ENCODE results near the gene CORT. TPM values are rescaled to one million over a fixed set of nuclear protein-coding genes. Genes with fewer than 3 reads are reported as not detected.
A peak's percentile ranks its signal among the peaks of the same experiment; 100 is the strongest.
"Not testable (repeated sequence)": the region's sequence is repeated elsewhere in the genome, so short reads cannot be mapped to it uniquely, and the experiment has no call there.

Gene CORT, protein sequence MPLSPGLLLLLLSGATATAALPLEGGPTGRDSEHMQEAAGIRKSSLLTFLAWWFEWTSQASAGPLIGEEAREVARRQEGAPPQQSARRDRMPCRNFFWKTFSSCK
- total RNA-seq, result not detected
- long read RNA-seq, result 0 reads

DNA sequence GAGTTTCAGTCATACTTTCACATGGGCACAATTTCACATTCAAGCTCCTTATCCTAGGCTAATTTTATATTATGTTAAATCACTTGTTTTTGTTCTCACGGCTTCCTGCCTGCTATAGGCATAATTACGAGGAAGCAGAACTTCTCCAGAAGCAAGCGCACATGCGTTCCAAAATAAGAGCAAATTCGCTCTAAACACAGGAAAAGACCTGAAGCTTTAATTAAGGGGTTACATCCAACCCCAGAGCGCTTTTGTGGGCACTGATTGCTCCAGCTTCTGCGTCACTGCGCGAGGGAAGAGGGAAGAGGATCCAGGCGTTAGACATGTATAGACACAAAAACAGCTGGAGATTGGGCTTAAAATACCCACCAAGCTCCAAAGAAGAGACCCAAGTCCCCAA is at the start of gene CORT:
TSS of gene CORT (plus strand) at position 281 of the 400 bp plus-strand sequence. CDS start 193 bp downstream, outside the sequence.
- DNase-seq (ENCODE audit: low spot score), result no peak
- intact Hi-C loops (cut with DNase I), result no loop called here

- intact Hi-C loops (cut with DNase I), result no loop called here
- no peak for DNase-seq (ENCODE audit: low spot score)
These were observed 48.5 kb upstream of the CORT start for GRCh38 chr1:10401281-10401680.

DNA sequence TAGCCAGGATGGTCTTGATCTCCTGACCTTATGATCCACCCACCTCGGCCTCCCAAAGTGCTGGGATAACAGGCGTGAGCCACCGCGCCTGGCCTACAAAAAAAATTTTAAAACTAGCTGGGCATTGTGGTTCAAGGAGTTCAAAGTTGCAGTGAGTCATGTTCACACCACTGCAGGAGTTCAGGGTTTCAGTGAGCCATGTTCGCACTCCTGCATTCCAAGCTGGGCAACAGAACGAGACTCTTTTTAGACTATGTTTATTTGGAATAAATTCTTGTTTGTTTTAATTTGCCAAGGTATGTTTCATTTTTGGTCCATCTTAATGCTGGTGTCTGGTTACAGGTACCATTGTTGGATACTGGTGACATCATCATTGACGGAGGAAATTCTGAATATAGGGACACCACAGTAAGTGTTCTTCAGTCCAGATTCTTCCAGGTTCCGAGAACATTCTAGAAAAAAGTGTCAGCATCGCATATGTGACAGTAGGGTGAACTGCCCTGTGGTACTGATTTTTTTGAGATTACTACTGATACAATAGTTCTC is 47.0 kb upstream of the CORT start:
- intact Hi-C loops (cut with DNase I), result no loop called here
- no peak for DNase-seq (ENCODE audit: low spot score)

DNA sequence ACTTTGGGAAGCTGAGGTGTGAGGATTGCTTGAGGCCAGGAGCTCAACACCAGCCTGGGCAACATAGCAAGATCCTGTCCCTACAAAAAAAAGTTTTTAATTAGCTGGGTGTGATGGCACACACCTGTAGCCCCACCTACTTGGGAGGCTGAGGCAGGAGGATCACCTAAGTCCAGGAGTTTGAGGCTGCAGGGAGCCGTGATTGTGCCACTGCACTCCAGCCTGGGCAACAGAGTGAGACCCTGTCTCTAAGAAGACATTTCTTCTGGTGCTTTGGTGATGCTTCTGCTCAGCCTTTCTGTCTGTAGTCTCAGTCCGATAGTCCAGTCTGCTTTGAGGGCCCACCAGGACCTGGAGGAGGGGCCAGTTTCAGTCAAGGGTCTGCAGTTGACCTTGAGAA is 42.6 kb upstream of the CORT start:
- intact Hi-C loops (cut with DNase I), result no loop called here
- DNase-seq (ENCODE audit: low spot score), result no peak

- intact Hi-C loops (cut with DNase I), result no loop called here
- peak; percentile 81 for DNase-seq (ENCODE audit: low spot score)
These were observed 34.5 kb upstream of the CORT start for GRCh38 chr1:10415211-10415930.

DNA sequence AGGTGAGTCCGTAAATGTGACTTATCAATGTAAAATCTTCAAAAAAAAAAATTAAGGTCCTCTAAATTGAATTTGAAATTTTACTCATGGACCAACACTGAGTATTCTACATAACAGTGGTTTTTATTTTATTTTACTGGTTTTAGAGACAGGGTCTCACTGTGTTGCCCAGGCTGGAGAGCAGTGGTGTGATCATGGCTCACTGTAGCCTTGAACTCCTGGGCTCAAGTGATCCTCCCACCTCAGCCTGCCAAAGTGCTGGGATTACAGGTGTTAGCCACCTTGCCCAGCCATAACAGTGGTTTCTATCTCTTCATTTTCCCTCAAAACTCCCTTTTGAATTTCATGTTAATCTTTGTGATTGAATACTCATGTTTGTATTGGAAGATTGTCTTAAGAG is 33.9 kb upstream of the CORT start:
- intact Hi-C loops (cut with DNase I); DNase-seq (ENCODE audit: low spot score): not testable (repeated sequence)

DNA sequence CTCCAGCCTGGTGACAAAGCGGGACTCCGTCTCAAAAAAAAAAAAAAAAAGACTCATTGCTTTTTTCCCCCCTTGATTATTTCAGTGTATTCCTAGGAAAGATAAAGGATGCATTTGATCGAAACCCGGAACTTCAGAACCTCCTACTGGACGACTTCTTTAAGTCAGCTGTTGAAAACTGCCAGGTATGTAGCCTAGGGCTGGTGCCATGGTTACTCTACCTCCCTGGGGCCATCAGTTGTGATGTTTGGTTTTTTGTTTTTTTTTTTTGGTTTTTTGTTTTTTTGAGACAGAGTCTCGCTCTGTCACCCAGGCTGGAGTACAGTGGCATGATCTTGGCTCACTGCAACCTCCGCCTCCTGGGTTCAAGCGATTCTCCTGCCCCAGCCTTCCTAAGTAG is 31.1 kb upstream of the CORT start:
- DNase-seq (ENCODE audit: low spot score); intact Hi-C loops (cut with DNase I): not testable (repeated sequence)

DNA sequence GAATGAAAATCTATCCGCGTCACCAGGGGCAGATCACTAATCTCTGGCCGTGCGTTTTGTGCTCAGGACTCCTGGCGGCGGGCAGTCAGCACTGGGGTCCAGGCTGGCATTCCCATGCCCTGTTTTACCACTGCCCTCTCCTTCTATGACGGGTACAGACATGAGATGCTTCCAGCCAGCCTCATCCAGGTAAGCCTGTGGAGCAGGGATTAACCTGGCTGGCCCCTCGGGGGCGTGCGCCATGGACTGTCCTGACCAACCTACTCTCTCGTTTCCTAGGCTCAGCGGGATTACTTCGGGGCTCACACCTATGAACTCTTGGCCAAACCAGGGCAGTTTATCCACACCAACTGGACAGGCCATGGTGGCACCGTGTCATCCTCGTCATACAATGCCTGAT is 30.5 kb upstream of the CORT start:
- no peak for DNase-seq (ENCODE audit: low spot score)
- intact Hi-C loops (cut with DNase I), result no loop called here

GRCh38 chr1:10421637-10422036 is 28.2 kb upstream of the CORT start:
- DNase-seq (ENCODE audit: low spot score), result no peak
- intact Hi-C loops (cut with DNase I), result loop anchor here (10.0 kb wide), 2 partner anchors 477 to 547 kb away; partner anchors contain the start of genes LZIC and NMNAT1

DNA sequence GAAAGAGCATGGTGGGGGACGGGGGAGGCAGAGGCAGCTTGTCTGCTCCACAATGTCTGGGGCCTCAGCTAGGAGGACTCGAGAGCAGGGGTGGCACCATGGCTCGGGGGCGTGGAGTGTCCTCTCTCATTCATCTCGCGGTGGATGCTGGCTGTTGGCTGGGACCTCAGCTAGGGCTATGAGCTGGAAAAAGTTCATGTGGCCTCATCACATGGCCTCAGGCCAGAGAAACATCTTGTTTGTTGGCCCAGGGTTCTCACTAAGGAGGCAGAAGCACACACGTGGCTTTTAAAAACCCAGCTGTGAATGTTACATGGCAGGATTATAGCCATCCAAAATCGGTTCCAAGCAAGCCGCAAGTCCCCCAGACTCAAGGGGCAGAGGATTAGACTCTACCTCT is 25.8 kb upstream of the CORT start:
- no peak for DNase-seq (ENCODE audit: low spot score)
- intact Hi-C loops (cut with DNase I), result loop anchor here (10.0 kb wide), 2 partner anchors 479 to 549 kb away; partner anchors contain the start of genes LZIC and NMNAT1

DNA sequence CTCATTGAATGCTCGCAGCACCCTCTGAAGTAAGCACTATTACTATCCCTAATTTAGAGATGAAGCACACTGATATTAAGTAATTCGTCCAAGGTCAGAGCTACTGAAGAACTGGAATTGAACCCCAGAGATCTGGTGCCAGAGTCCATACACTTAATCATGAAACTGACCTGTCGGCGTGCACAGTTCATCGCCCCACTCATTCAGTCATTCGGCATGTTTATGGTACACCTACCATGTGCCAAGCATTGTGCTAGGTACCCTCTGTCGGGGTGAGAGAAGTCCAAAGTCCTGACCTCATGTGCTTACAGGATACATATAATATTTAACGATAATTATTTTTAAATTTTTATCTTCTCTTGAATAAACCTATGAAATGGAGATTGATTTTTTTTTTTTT is 25.2 kb upstream of the CORT start:
- intact Hi-C loops (cut with DNase I), result loop anchor here (10.0 kb wide), 2 partner anchors 480 to 550 kb away; partner anchors contain the start of genes LZIC and NMNAT1
- no peak for DNase-seq (ENCODE audit: low spot score)

DNA sequence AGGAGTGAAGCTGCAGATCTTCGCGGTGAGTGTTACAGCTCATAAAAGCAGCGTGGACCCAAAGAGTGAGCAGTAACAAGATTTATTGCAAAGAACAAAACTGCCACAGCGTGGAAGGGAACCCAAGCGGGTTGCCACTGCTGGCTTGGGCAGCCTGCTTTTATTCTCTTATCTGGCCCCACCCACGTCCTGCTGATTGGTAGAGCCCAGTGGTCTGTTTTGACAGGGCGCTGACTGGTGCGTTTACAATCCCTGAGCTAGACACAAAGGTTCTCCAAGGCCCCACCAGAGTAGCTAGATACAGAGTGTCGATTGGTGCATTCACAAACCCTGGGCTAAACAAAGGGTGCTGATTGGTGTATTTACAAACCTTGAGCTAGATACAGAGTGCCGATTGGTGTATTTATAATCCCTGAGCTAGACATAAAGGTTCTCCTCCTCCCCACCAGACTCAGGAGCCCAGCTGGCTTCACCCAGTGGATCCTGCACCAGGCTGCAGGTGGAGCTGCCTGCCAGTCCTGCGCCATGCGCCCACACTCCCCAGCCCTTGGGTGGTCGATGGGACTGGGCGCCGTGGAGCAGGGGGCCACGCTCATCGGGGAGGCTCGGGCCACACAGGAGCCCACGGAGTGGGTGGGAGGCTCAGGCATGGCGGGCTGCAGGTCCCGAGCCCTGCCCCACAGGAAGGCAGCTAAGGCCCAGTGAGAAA is 23.9 kb upstream of the CORT start:
- intact Hi-C loops (cut with DNase I), result loop anchor here (10.0 kb wide), 2 partner anchors 481 to 551 kb away; partner anchors contain the start of genes LZIC and NMNAT1
- not testable (repeated sequence) for DNase-seq (ENCODE audit: low spot score)

DNA sequence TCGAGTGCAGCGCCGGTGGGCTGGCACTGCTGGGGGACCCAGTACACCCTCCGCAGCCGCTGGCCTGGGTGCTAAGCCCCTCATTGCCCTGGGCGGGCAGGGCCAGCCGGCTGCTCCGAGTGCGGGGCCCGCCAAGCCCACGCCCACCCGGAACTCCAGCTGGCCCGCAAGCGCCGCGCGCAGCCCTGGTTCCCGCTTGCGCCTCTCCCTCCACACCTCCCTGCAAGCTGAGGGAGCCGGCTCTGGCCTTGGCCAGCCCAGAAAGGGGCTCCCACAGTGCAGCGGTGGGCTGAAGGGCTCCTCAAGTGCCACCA is 23.3 kb upstream of the CORT start:
- intact Hi-C loops (cut with DNase I), result loop anchor here (10.0 kb wide), 2 partner anchors 482 to 552 kb away; partner anchors contain the start of genes LZIC and NMNAT1
- DNase-seq (ENCODE audit: low spot score), result not testable (repeated sequence)

- intact Hi-C loops (cut with DNase I), result loop anchor here (1.0 to 10.0 kb wide), 3 partner anchors 52 to 554 kb away; partner anchors contain the start of genes LZIC and NMNAT1
- no peak for DNase-seq (ENCODE audit: low spot score)
These were observed 20.8 kb upstream of the CORT start for GRCh38 chr1:10428984-10429383.

DNA sequence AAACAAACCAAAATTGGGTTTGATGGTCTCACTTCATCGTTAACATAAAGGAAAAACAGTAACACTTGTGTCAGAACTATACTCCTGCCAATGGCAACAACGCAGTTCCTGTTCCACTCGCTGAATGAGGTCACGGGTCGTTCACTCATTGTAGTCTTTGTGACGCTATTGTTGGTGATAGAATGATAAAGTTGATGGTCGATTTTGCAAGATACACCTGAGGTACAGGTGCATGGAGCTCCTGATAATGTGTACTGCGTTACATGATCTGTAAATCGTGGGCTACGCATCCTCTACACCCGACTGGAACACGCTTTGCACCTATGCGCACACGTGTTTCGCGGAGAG is 20.0 kb upstream of the CORT start:
- DNase-seq (ENCODE audit: low spot score), result no peak
- intact Hi-C loops (cut with DNase I), result loop anchor here (2.0 to 10.0 kb wide), 5 partner anchors 31 to 555 kb away; partner anchors contain the start of genes LZIC, NMNAT1, PEX14 and PGD

DNA sequence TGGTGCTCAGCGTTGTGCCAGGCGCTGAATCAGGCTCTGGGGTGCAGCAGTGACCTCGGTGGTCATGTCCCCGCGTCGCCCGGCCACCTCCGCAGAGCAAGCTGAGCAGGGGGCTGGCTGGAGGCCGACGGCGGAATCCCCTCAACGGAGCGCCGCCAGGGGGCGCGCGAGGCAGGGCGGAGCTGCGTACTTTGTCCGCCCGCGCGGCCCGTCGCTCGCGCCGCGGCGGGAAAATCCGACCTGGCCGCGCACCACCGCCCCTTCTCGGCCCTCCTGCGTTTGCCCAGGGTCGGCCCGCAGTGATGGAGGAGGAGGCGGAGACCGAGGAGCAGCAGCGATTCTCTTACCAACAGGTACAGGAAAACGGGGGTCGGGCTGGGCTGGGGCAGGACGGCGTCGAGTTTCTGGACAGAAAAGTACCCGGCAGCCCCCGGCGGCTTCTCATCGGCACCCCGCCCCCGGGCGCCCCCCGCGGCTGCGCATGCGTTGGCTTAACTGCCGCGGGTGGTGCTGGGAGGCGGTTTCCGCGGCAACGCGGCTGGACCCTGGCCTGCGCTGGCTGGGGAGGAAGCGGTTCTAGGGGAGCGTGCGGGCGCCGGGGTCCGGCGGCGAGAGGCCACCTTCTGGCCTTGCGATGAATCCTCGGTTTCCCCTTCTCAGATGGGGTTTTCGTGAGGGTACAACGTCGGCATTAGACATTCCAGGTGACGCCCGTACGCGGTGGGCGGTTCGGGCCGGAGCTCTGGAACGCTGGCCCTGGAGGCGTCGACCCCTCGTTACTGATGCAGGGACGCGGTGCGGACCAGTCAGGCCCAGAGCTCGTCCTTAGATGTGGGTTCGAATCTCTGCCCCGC is 19.4 kb upstream of the CORT start, which contains the start of gene CENPS:
TSS of gene CENPS (plus strand) at position 218 of the 854 bp plus-strand sequence. CDS start at position 303, 85 bp downstream.
- DNase-seq (ENCODE audit: low spot score), result peak; percentile 94
- intact Hi-C loops (cut with DNase I), result loop anchor here (2.0 kb wide), 3 partner anchors 32 to 64 kb away; partner anchors contain the start of genes PEX14 and PGD

DNA sequence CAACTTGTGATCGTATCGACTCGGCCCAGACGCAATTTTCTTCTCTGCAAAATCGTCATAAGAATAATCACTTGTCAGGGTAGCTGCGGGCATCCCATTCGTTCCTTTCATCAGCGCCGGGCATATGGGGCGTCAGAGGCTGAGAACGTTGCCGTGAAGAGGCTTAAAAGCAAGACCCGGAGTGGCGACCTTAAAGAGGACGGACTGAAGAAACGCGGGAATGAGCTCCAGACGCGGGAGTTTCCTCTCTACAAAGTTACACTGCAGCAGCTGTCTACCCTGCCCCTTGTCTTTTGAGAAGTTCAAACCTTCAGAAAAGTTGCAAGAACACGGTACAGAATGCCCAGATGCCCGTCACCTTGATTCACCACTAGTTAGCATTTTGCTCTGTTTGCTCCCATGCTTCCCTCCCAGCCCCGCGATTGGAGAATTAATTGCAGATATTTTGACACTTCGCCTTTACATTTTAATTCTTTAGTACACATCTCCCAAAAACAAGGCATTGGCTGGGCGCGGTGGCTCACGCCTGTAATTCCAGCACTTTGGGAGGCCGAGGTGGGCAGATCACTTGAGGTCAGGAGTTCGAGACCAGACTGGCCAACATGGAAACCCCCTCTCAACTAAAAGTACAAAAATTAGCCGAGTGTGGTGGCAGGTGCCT is 18.6 kb upstream of the CORT start:
- intact Hi-C loops (cut with DNase I), result loop anchor here (2.0 kb wide), 3 partner anchors 32 to 64 kb away; partner anchors contain the start of genes PEX14 and PGD
- DNase-seq (ENCODE audit: low spot score), result no peak

DNA sequence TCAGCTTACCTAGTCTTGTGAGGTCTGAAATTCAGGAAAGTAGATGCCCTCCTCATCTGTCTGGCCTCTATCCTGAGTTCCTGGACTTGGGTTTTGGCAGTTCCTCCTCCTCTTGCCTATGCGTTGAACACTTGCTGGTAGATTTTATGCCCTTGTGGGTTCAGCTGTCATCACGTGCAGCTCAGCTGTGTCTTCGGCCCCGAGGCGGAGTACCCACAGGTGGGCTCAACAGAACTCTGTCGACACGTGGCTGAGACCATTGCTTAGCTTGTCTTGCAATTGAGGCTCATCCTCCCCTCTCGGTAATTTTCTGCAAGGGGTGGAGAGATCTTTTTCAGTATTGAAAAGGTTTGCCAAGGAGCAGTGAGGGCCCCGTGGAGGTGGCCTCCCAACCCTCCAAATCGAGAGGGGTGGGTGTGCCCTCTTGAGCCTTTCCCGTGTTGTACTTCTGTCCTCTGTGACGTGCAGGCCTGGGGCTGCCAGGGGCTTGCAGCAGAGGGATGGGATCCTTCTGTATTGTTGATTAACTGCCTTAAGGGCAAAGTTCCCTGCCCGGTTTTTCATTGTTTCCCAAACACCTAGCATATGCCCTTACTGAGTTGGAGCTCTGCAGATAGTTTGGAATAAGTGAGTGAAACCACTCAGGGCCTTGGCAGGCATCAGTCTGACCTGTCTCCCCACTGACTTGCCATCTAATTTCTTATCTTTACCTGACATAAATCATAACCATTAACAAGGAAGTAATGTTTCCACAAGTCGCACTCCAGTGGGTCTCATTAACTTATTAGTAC is 16.7 kb upstream of the CORT start:
- DNase-seq (ENCODE audit: low spot score), result no peak
- intact Hi-C loops (cut with DNase I), result no loop called here
